HepG2 (cell line): ENCODE data around the gene UQCC2. TPM values are rescaled to one million over a fixed set of nuclear protein-coding genes. Genes with fewer than 3 reads are reported as not detected.

ENCODE experiments used
- CBX1 ChIP-seq: IDR thresholded peaks from one replicate; pipeline ENCODE4 v1.6.1; 2016; ENCODE audit warnings: antibody characterized with exemption, low read depth
- E2F5 ChIP-seq: sonication (generic); formaldehyde crosslinking; conservative IDR thresholded peaks from 2 replicates; pipeline ENCODE4 v1.4.0; 2020; ENCODE audit warnings: missing genetic modification reagents
- HOXA7 ChIP-seq: sonication (generic); formaldehyde crosslinking; IDR thresholded peaks from 2 replicates; pipeline ENCODE4 v1.8.1; 2022; ENCODE audit warnings: mild to moderate bottlenecking, missing genetic modification reagents, moderate library complexity
- NFIC ChIP-seq: IDR thresholded peaks from 2 replicates; pipeline ENCODE4 v1.6.1; 2012; ENCODE audit warnings: mild to moderate bottlenecking, low read length, inconsistent platforms
- RBFOX2 ChIP-seq: fragments of 200-400 bp; formaldehyde crosslinking; IDR thresholded peaks from 2 replicates; pipeline ENCODE4 v1.6.1; 2017; ENCODE audit warnings: low read depth, mild to moderate bottlenecking, low read length
- SKIL ChIP-seq: sonication (generic); formaldehyde crosslinking; IDR thresholded peaks from 2 replicates; pipeline ENCODE4 v1.8.0; 2022; ENCODE audit warnings: missing genetic modification reagents, mild to moderate bottlenecking, moderate library complexity, borderline replicate concordance
- SP1 ChIP-seq, 2 experiments: fragments of 450-650 bp in 1 of 2; sonication (generic) in 1 of 2; formaldehyde crosslinking in 1 of 2; IDR thresholded peaks; 2 replicates each; pipeline versions ENCODE4 v1.4.0 to v1.6.1; 2016 to 2020; ENCODE audit warnings: missing genetic modification reagents in 1 of 2
- XBP1 ChIP-seq: sonication (generic); formaldehyde crosslinking; IDR thresholded peaks from 2 replicates; pipeline ENCODE4 v1.5.0; 2020; ENCODE audit warnings: missing genetic modification reagents
- YY1 ChIP-seq: IDR thresholded peaks from 2 replicates; pipeline ENCODE4 v1.6.1; 2011; ENCODE audit warnings: low read length, low read depth, moderate library complexity, mild to moderate bottlenecking; ENCODE audit not compliant: insufficient read depth, insufficient replicate concordance
- ZBTB46 ChIP-seq: sonication (generic); formaldehyde crosslinking; IDR thresholded peaks from 2 replicates; pipeline ENCODE4 v1.4.0; 2020; ENCODE audit warnings: mild to moderate bottlenecking, missing genetic modification reagents, borderline replicate concordance
- ZMYM4 ChIP-seq: sonication (generic); formaldehyde crosslinking; IDR thresholded peaks from 2 replicates; pipeline ENCODE4 v1.8.1; 2023; ENCODE audit warnings: mild to moderate bottlenecking, missing genetic modification reagents
- ZNF24 ChIP-seq: fragments of 450-650 bp; IDR thresholded peaks from 2 replicates; pipeline ENCODE4 v1.6.1; 2017; ENCODE audit warnings: antibody characterized with exemption, mild to moderate bottlenecking
- ZNF30 ChIP-seq: sonication (generic); formaldehyde crosslinking; IDR thresholded peaks from 2 replicates; pipeline ENCODE4 v1.5.0; 2020; ENCODE audit warnings: mild to moderate bottlenecking, missing genetic modification reagents
- ZNF574 ChIP-seq: sonication (generic); formaldehyde crosslinking; IDR thresholded peaks from 2 replicates; pipeline ENCODE4 v1.4.0; 2020; ENCODE audit warnings: missing genetic modification reagents
- ZNF766 ChIP-seq: sonication (generic); formaldehyde crosslinking; IDR thresholded peaks from 2 replicates; pipeline ENCODE4 v1.5.0; 2020; ENCODE audit warnings: missing genetic modification reagents, borderline replicate concordance
- polyA plus RNA-seq, 8 experiments: library from polyadenylated mRNA; depleted of rRNA in 3 of 8; stranded (reverse) in 7 of 8; unstranded in 1 of 8; fragments of >200 nt; fragmentation: Illumina TruSeq in 4 of 8; extraction: Trizol in 4 of 8; gene quantifications; 2 replicates each; pipeline versions ENCODE4 v1.2.1 to v1.2.3, GENCODE V29; 2011 to 2016; ENCODE audit warnings: low read depth in 4 of 8, missing spikeins in 1 of 8, mixed read lengths in 1 of 8; ENCODE audit not compliant: insufficient read depth in 1 of 8
- total RNA-seq, 5 experiments: library from RNA; depleted of rRNA; stranded (reverse); fragments of >200 nt; fragmentation: Illumina TruSeq; extraction: Trizol; gene quantifications; 2 replicates each; pipeline ENCODE4 v1.2.3, GENCODE V29; 2016; ENCODE audit warnings: low read depth in 1 of 5
- TF ChIP-seq, protein P1 (sequence below): sonication (generic); formaldehyde crosslinking; IDR thresholded peaks from 2 replicates; pipeline ENCODE4 v1.4.0; 2020; ENCODE audit warnings: mild to moderate bottlenecking, missing genetic modification reagents
- TF ChIP-seq, protein P2 (sequence below): IDR thresholded peaks from 2 replicates; pipeline ENCODE4 v1.6.1; 2016; ENCODE audit warnings: low read depth, borderline replicate concordance

UQCC2 gene
- total and polyA plus RNA-seq, 2 of the 13 experiments (the other 11 are each of a cell fraction or from before 2014, with no cell fraction given) = 82.4 to 238 TPM

GRCh38 chr6:33711140-33712129, at the start of gene UQCC2 (continued):
- no peak for TF ChIP-seq HOXA7 (CRISPR knock-in tag)
- TF ChIP-seq ZBTB46 (CRISPR knock-in tag) = 0 out of 2 replicates have a peak, but pooled peaks have one; percentile 52
- no peak for TF ChIP-seq ZNF30
- TF ChIP-seq RBFOX2 = peak; percentile 96
- no peak for TF ChIP-seq SP1 (IDR thresholded peaks at IDR 0.05)
- peak; percentile 28; the same call in 1 of the 2 replicates for TF ChIP-seq SP1 (CRISPR knock-in tag; IDR thresholded peaks at IDR 0.05)
- TF ChIP-seq ZMYM4 (CRISPR knock-in tag) = peak; percentile 76
- TF ChIP-seq YY1 = peak; percentile 100
- TF ChIP-seq E2F5 (CRISPR knock-in tag) = peak; percentile 90
- TF ChIP-seq NFIC = no peak
- TF ChIP-seq, protein P1, sequence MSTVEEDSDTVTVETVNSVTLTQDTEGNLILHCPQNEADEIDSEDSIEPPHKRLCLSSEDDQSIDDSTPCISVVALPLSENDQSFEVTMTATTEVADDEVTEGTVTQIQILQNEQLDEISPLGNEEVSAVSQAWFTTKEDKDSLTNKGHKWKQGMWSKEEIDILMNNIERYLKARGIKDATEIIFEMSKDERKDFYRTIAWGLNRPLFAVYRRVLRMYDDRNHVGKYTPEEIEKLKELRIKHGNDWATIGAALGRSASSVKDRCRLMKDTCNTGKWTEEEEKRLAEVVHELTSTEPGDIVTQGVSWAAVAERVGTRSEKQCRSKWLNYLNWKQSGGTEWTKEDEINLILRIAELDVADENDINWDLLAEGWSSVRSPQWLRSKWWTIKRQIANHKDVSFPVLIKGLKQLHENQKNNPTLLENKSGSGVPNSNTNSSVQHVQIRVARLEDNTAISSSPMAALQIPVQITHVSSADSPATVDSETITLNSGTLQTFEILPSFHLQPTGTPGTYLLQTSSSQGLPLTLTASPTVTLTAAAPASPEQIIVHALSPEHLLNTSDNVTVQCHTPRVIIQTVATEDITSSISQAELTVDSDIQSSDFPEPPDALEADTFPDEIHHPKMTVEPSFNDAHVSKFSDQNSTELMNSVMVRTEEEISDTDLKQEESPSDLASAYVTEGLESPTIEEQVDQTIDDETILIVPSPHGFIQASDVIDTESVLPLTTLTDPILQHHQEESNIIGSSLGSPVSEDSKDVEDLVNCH (CRISPR knock-in tag) = peak; percentile 92
- peak; percentile 82 for TF ChIP-seq ZNF574 (CRISPR knock-in tag)
- TF ChIP-seq ZNF24 = no peak
- no peak for TF ChIP-seq CBX1
- no peak for TF ChIP-seq XBP1
- peak; percentile 28; the same call in 1 of the 2 replicates for TF ChIP-seq ZNF766 (CRISPR knock-in tag)
- TF ChIP-seq, protein P2, sequence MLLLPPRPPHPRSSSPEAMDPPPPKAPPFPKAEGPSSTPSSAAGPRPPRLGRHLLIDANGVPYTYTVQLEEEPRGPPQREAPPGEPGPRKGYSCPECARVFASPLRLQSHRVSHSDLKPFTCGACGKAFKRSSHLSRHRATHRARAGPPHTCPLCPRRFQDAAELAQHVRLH (CRISPR knock-in tag) = peak; percentile 92; the same call in 1 of the 2 replicates
- TF ChIP-seq SKIL (CRISPR knock-in tag) = no peak
